Stimulated activated CD4-positive, alpha-beta T cell treated with anti-CD3 and anti-CD28 coated beads, Interleukin-12 subunit alpha, Interleukin-12 subunit beta, amount 100 ng/mL, for 24 hours (primary cell): ENCODE measurements around the gene RGMA.
"Not testable (repeated sequence)": the region's sequence is repeated elsewhere in the genome, so short reads cannot be mapped to it uniquely, and the experiment has no call there.

Experiments
- DNase-seq, 2 experiments: peaks; one replicate each; pipeline ENCODE4 v3.0.0-alpha.2; 2020; ENCODE audit warnings: low read depth in 2 of 2

Gene RGMA

GRCh38 chr15:93066834-93067648, 22.0 kb downstream of the RGMA start:
- DNase-seq: no peak

DNA sequence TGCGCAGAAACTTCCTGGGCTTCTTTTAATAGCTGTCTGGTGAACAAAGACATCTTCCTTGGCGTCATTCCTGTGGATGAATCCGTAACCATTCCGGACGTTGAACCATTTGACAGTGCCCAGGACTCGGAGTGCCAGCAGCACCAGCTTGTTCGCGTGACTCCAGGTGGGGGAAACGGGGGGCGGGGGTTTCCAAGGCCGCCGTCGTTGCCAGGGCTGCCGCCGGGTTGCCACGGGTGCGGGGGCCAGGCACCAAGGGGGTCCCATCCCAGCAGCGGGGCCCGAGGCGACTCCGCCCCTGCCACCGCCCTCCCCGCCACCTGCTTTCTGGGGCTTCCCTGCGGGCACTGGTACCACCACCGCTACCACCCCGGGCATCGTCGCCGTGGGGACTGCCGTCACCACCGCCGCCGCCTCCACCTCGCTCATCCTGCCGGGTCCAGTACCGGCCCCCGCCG, 22.8 kb downstream of the RGMA start:
- DNase-seq: no peak

DNA sequence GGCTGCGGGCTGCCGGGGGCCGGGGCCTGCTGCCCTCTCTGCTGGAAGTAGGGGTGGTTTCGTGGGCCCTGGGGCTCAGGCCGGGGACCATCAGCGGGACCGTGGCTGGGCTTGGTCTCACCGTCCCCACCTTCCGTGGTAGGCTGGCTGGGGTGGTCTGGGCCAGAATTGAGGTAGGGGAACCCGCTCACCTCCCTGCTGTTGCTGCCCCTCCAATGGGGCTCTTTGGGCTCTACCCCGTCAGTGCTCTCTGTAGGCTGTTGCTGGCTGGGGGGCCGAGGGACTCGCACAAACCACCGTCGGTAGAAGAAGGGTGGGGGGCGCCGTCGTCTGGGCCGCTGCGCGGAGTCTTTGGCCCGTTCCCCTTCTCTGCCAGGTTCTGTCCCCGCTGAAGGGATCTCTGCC, 23.4 kb downstream of the RGMA start:
- DNase-seq: no peak

- DNase-seq: no peak
Observed at GRCh38 chr15:93063796-93064690, 25.0 kb downstream of the RGMA start.

DNA sequence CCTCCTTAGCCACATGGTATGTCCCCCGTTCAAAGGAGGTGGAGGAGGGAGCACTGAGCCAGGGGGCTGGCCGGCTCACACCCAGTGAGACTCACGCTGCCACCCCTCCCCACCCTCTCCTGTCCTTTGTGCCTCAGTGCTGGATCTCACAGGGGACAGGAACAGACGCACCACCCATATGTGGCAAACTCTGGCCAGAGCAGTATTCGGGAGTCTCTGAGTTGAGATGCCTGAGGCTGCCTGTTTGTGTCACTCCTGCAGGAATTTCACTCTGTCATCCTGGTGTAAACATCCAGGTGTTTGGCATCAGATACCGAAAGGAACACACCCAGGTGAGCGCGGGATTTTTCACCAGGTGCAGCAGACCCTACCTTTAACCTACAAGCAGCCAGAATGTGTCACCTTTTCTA, 25.7 kb downstream of the RGMA start:
- no peak for DNase-seq

DNA sequence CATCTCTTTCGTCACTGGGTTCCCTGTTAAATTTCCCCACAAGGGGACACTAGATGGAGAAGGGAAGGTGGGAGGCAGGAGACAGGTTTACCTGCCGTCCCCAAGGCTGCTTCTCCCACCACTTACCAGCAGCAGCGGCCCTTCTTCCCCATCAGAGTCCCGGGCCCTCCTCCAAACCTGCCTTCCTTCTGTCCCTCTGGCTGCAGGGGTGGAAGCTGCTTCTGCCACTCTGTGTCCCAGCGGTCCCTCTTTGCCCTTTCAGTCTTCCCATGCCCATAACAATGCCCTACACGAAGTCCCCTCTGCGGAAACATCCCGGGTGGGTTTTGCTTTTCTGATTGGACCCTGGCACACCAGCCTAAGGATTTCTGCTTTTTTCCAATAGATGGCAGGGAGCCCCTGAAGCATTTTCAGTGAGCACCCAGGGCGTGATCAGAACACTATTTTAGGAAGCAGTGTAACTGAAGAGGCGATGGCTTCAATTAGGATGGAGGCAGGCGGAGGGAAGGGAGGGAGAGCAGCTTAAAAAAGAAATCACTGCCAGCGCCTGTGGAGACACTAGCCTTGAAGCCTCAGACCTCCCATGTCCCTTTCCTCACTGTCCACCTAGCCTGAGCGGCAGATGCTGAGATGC, 26.3 kb downstream of the RGMA start:
- not testable (repeated sequence) for DNase-seq

DNA sequence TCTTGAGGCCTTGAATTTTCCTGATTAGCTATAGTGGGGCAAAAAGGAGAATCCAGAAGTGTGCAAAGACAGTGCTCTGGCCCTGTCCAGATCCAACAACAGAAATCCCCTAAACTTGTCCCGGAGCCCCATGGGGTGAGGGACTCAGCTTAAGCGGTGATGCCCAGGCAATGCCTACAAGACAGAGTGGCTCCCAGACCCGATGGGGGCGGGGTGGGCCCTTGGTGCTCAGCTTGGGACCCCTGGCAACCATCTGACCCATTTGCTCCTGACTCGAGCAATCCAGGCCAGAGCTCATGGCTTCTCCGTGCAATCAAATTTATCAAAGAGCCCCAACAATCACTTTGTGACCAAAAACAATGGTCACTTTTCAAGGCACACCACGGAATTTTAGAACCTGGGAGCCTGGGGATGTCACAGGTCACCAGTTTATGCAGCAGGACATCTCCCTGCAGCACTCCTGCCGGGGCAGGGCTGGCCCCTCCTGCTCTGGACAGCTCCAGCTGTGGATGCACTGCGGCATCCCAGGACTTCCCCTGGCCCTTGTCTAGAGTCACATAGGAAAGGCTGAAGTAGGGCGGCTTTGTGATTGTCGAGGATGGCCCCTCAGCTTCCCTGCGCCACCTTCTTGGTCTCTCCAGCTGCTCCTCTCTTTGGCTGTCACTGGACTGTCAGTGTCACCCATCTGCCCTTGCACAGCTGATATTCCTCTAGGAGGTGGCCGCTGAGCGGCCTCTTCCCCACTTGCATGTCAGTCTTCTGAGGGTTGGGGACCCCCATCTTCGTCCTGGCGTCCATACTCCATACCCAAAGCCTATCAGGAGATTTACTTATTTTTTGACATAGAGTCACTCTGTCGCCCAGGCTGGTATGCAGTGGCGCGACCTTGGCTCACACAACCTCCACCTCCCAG, 28.4 kb downstream of the RGMA start:
- DNase-seq: no peak

- DNase-seq: no peak
Observed at GRCh38 chr15:93059442-93059841, 29.6 kb downstream of the RGMA start.

DNA sequence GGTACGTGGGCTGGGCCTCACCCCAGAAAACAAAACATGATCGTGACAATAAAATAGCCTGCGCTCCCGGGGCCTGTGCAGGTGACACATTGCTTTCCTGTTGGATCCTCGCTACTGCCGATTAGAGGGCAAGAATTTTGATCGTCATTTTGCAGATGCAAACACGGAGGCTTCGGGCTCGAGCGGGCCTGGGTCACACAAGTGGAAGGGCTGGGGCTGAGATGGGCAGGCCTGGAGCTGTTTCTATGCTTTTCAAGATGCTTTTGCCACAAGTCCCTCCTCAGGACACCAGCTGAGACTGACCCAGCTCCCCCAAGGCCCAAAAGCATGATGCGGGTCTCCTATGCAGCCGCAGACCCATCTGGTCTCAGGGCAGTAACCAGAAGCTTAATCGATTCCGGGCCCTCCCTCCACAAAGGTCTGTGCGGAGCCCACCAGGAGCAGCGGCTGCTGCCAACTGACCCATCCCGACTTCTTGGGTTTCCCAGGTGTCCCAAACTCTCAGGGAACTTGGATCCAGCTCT, 30.0 kb downstream of the RGMA start:
- DNase-seq: no peak

DNA sequence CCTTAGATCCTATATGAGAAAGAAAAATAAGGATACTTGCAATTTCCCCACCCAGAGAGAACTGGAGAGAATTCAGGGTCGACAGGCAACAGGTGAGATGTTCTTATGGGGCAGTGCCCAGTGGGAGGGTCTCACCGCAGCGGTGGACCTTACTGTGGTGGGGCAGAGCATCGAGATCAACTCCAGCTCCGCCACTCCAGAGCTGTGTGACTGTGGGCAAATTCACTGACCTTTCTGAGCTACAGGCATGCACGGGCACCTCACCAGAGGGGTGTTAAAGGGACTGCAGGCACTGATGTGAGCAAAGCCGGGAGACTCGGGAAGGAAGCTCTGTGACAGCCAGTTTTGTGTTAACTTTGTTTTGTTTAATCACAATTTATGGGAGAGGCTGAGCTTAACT, 30.9 kb downstream of the RGMA start:
- DNase-seq: no peak

GRCh38 chr15:93057618-93058017, 31.4 kb downstream of the RGMA start:
- no peak for DNase-seq

DNA sequence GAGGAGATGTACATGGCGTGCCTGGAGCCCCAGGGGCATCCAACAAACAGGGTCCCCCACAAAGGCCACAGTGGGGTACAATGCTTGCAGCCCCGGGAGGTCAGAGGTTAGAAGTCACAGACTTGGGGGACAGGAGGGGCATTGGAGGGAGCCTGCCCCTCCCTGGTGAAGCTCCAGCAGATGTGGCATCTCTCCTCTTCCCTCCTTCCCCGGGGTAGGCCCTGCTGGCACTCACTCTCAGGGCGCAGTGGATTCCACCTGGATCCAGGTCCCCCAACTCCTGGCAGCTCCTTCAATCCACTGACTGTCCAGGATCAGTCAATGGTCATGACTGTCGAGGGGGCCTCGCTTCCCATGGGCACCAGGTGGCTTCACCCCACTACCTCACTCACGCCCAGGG, 32.2 kb downstream of the RGMA start:
- DNase-seq: no peak

- no peak for DNase-seq
Observed at GRCh38 chr15:93055211-93055610, 33.8 kb downstream of the RGMA start.

DNA sequence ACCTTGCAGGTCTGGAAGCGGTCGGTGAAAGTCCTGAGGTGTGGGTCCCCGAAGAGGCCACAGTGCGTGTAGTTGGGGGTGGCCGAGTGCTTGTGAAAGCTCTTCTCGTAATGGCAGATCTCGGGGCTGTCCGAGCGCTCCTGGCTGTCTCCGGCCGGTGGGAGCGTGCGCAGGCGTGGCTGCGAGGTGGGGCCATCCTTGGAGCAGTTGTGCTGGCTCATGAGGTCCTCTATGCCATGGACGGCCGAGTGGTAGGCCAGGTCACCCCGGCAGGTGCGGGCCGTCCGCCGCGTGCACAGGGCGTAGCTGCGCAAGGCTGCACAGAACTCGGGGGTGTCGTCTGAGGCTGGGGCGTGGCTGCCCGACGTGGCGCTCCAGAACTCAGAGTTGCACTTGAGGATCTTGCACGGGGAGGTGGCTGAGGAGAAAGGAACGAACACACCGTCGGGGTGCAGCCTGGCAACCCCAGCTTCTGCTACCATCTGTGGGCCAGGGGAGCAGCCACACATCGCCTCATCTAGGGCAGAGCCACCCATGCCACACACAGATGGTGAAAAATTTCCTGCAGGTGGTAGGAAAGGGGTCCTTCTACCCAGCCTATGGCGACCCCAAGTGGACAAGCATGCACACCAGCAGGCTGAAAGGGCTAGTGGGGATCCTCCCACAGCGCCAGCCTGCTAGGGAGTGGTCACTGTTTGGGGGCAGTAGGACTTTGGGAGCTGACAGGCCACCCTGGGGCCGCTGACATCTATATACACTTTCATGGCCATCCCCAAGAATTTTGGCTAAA, 36.7 kb downstream of the RGMA start:
- DNase-seq: no peak

- DNase-seq: no peak
Observed at GRCh38 chr15:93051236-93052089, 37.5 kb downstream of the RGMA start.

DNA sequence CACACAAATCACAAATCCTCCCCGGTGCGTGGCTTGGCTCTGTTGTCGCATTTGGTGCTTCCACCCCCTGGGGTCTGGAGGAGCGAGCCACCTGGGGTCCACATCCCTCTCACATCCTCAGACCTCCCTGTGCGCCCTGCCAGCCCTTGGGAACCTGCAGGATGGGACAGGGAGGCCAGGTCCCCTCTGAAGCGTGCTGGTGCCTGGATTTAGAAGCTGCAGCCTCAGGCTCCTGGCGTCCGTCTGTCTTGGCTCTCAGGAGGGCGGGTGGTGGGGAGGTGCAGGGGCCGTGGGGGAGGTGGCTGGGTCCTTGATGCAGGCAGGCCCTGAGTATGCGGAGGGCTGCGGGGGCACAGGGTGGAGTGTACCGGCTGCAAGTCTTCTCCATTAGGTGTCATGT, 38.4 kb downstream of the RGMA start:
- DNase-seq: no peak

- no peak for DNase-seq
Observed at GRCh38 chr15:93049914-93050578, 39.0 kb downstream of the RGMA start.

DNA sequence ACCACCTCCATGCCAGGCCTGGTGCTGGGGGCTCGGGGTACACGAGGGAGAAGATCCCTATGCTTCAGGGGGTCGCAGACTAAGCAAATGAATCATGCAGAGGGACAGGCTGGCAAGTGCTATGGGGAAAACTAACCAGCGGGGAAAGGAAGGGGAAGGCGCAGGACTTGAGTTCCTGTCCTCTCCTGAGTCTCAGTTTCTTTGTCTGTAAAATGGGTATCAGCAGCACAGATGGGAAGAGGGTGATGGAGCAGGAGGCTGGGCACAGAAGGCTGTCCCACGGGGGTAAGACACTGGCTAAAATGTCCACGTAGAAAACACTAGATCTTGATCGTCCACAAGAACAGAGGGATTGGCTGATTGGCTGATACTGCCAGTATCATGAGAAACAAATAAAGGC, 39.8 kb downstream of the RGMA start:
- DNase-seq: no peak

DNA sequence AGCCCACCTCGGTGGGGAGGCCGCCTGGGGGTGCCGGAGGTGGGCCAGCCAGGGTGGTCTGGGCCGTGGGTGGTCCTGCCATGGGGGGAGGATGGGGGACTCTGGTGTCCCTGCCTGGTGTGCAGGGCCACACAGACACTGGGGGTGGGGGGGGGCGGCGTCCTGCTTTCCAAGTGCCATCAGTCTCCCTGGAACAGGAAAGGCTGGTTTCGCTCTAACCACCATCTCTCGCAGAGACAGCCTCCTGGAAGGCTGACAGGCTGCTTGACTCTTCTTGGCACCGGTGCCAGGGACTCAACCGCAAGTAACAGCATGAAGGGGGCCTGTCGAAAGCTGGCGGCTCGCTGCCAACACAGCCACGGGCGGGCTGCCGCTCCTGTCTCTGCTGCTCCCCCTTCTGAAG, 40.3 kb downstream of the RGMA start:
- DNase-seq: no peak
